Head of caudate nucleus (tissue), 42 donors: ENCODE data around the gene CPEB4.

ENCODE experiments used
- DNase-seq, 42 donors: peaks; one replicate each; pipeline versions ENCODE4 v3.0.0 to v3.0.0-alpha.2; 2020 to 2021; ENCODE audit warnings: mixed read lengths in 7 of 42
- intact Hi-C: fragments of 100-400 bp; cut with DNase I; formaldehyde crosslinking; loops from one replicate; pipeline ENCODE4 v1.15.0; 2022

CPEB4 gene

DNA sequence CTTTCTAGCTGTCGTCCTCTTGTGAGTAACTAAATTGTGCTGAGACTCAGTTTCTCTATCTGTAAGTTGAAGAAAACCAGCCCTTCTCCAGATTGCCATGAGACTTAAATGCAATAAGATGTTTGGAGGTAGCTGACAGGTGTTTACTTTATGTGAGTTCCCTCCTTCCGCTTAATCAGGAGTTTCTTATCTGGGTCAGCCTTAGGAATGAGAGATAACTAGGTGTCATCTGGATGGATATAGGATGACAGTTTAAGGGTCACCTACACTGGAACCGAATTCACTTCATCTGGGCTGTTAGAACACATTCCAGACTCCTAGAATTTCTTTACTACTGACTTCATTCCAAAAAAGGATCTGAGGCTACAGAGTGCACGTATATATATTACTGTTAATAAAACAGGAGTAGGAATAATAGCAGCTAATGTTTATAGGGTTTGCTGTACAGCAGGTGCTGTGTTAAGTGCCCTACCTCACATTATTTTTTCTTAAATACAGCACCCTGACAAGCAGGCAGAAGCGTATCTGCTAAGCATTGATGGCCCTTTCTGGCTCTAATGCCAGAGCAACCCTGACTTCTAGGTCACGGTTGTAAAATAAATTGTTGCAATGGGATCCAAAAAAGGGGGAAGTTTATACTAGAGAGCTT, 30.0 kb upstream of the CPEB4 start:
- DNase-seq = no peak
- intact Hi-C loops = no loop called here

DNA sequence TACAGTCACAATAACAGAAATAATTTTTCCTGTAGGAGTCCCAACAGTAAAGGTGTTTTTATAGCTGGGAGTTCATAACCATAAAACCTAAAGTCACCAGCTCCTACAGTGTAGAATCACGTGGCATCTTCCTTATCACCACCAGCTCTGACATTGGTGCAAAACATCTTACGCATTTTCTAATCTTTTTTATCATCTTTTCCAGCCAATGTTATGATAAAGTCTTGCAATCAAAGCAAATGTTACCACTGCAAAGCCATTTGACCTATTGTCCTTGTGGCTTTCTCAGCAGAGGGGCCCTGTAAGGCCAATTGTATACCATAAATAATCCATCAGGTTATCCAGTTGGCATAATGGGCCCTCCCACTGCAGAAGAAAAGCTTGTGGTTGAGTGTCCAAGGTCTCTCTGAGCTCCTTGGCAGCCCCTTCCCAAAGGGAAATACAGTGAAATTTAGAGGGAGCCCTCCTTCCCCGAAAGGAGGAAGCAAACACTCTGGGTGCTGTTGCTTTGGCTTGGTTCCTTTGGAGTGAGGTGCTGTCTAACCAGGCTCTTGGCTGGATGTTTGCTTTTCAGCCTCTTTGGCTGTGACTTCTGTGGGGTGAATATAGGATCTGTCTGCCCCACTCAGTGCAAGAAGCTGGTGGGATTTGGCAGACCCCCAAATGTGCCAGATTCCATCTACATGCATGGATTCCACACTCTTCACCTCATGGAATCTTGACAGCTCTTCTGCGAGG, 29.3 kb upstream of the CPEB4 start:
- intact Hi-C loops = no loop called here
- no peak for DNase-seq

DNA sequence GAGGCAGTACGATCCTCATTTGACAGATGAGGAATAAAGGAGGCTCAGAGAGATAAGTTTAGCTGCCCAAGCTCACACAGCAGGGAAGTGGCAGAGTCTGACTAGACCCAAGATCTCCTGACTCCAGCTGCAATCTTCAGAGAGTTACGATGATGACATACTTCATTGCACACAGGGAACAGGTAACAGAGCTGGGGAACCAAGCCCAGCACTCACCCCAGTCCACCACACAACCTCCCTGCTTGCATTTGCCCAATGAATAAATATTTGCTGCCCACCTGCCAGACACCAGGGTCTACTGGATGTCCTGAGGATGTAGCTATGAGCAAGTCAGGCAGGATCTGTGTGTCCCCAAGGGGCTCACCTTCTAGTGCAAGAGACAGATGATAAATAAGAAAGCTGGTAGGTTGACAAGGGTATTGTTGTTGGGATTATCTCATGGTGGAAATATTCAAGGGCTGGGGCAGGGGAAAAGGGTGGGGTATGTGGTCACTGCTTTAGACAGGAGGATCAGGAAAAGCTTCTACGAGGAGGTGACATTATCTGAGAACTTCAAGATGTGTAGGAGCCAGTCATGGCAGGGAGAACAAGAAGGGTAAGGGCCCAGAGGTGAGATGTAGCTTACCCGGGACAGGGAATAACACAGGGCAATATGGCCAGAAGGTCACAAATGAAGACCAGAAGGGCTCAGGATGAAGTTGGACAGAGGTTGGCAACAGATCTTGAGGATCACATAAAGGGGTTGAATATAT, 28.6 kb upstream of the CPEB4 start:
- DNase-seq = no peak

DNA sequence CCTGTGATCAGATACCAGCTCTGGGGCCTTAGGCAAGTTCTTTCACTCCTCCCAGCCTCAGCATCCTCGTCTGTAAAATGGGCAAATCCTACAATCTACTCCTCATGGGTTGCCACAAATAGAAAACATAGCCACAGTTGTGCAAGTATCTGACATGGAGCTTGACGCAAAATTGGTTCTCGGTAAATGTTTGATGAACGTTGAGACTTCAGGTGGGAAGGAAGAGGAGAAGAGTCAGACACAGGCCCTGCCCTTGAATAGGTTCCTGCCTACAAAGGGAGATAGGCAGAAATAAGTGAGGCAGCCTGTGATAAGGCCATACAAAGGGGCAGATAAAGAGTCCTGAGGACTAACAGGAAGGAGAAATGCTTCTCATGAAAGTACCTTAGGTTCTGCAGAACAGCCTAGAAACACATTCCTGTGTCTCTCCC, 26.1 kb upstream of the CPEB4 start:
- intact Hi-C loops = loop anchor here (10.0 kb wide), 1 partner anchor 77 kb away; no protein-coding TSS in a partner anchor

More for the DNA sequence above, 28.6 kb upstream of the CPEB4 start:
- intact Hi-C loops = loop anchor here (10.0 kb wide), 1 partner anchor 75 kb away; no protein-coding TSS in a partner anchor

DNA sequence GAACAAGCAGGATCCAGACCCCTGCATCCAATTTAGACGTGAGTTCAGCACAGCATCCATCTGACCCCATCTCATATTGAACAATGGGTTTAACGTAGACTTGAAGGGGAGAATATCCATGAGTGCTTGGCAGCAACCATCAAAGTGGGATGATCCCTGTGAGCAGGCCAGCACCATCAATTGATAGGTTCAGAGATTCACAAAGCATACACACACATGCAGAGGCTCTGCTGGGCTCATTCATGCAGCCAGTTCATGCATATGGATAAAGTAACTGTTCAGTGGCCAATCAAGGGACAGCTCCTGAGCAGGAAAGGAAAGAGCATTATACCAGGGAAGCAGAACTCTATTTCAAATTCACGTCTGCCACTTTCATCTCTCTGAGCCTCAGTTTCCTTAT, 24.8 kb upstream of the CPEB4 start:
- no peak for DNase-seq
- intact Hi-C loops = loop anchor here (10.0 kb wide), 1 partner anchor 79 kb away; no protein-coding TSS in a partner anchor

More for the DNA sequence above, 26.1 kb upstream of the CPEB4 start:
- no peak for DNase-seq

DNA sequence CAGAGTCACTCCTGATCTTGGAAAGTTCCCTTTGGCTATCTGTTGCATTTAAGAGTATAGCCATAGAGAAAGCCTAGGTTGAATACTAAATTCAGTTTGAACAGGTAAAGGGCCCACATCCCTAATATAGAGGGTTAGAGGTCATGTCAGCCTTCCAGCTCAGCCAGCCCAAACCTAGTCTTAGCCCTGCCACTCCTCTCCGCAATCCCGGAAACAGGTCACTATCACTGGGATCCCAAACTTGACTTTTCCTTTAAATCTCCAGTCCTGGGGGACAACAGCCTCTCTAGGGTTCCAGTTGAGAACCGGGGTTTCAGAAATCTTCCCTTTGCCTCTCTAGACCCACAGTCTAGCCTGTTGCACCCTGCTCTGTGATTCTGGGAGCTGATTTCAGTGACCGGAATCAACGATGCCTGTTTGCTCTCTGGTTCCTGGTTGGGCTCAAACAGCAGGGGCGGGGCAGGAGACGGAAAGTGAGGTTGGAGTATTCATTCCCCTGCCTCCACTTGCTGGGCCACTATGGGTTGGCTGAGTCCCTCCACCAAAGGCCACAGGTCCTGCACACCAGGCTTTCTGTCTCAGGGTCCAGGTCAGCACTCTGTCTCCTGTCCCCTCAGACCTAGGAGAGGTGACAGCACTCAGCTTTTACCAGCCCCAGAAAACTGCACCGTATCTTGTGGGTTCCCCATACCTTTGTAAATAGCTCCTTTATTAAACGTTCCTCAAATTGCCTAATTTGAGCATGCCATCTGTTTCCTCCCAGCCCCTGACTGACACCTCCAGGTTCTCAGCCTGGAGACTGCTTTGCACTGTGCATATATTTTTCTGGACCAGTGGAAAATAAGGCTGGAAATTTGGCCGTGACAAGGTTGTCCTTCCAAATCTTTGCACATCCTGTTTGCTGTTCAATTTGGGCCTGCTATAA, 23.8 kb upstream of the CPEB4 start:
- intact Hi-C loops = loop anchor here (10.0 kb wide), 1 partner anchor 80 kb away; no protein-coding TSS in a partner anchor
- DNase-seq = peak in 18 of 42 donors; percentile 12 to 68 (median 28)

DNA sequence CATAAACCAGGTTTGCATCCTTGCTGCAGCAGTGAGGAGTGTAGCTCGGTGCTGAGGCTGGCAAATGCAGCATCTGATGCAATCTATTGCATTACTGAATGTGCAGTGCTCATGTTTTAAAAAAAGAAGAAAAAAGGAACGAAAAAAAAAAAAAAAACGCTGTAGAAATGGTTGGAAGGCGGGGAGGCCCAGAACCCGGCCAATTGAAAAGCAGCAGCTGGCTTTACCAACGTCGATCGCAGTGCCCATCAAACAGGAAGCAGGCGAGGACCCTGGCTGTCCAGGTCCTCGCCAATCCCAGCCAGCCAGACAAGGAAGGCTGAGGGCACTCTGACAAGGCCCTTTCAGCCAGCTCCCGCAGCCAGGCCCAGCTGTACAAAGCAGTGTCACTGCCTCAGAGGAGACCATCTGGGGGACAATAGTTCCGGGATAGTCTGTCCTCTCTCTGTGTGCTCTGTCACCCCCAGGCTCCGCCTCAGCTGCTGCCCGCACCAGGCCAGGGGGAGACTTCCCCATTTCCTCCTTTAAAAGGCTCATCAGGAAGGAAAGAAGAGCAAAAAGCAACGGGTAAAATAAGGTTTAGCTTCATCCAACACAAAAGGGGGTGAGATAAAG, 21.8 kb upstream of the CPEB4 start:
- peak; percentile 75 to 97 (median 91) for DNase-seq
- intact Hi-C loops = loop anchor here (10.0 kb wide), 1 partner anchor 82 kb away; no protein-coding TSS in a partner anchor

DNA sequence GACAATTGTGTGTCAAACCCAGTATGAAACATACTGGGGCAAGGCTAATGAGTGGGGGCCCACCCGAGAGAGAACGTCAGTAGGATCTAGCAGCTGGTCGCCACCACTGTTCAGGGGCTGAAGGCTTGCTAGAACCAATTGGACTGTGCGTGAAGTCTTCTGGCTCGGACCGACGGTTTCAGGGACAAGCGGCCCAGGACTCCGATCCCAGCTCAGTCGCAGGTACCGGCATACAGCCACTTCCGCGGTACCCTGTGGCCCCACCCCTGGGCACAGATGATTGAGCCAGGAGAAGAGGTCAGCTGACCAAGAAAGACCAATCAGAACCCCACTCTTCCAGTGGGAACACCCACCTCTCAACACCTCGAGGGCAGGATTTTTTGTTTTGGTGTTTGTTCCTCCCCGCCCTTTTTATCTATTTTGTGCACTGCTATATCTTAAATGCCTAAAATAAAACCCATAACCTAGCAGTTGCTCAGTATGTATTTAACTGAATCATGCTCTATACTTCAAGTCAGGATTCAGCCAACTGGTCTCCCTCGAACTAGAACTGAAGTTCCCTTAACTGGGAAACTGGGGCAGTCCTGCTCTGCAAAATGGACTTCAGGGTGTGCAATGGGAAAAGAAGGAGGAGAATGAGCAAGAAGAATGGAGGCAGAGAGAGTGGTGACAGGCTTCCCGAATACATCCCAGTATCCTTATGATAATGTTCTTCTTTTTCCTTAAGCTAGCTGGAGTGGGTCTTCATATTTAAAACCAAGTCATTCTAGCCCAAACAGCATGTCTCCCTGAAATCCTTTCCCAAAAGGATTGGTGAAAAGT, 21.1 kb upstream of the CPEB4 start:
- peak; percentile 68 to 95 (median 84) for DNase-seq
- intact Hi-C loops = loop anchor here (10.0 kb wide), 1 partner anchor 82 kb away; no protein-coding TSS in a partner anchor

DNA sequence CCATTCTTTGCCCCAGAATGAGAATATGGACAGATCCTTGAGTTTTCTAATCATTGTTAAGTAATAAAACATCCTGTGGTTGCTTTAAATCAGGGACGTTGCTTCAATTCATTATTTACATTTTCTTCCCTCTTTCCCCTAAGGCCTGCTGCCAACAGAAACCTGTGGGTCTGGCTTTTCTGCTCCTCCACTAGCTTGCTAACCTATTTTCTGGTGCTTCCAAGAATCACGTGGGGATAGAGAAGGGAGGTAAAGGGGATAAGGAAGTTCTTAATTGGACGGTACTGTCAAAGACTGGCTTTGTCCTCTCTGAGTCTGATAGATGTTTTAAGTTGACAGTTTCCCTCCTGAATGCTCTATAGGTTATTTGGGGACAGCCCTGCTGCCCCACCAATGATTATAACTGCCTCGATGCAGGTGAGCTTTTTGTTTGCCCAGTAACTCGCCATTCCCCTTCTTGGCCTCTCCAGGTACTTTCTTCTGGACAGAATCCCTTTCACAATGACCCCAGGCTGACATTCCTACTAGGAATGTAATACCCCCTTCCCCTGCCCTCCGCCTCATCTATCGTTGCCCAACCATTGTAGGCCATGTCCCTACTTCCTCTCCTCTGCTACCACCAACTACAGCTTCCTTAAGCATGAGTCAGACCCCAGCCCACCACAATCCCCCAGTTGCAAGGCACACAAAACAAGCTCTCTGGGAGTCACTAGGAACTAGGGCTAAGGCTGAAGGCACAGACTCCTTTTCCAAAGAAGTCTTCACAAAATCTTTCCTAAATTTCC, 19.9 kb upstream of the CPEB4 start:
- intact Hi-C loops = loop anchor here (10.0 kb wide), 1 partner anchor 83 kb away; no protein-coding TSS in a partner anchor
- no peak for DNase-seq

DNA sequence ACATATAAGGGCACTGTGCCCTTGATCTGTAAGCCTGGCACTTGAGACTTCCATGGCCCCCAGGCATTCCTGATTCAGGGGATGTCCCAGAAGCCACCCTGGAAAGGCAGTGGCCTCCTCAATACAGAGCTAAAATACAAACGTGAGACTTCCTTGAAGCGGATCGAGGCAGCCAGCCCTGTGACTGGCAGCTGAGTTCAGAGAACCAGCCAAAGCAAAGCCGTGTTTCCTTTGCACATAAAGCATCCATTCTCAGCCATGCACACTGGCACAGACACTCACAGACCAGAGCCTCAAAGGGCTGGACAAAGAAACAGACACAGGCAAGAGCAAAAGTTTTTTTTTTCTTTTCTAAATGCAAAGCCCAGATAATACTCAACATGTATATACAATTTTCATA, 18.8 kb upstream of the CPEB4 start:
- peak; percentile 29 to 89 (median 76) for DNase-seq
- intact Hi-C loops = loop anchor here (10.0 kb wide), 1 partner anchor 85 kb away; no protein-coding TSS in a partner anchor

DNA sequence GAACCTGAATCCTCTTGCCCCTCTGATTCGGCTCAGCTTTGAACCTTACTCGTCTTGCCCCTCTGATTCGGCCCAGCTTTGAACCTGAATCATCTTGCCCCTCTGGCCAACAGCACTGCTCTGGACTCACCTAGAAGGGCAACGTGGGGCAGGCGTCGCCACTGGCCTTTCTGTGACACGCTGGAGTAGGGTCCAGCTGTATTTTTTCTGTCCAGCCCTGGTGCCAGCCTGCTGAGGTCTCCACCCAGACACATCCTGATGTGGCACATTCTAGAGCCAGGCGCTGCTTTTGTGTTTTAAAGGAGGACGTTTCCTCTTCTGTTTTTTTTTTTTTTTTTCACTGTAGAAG, 15.2 kb upstream of the CPEB4 start:
- peak in 3 of 42 donors; percentile 26 to 49 (median 40) for DNase-seq
- intact Hi-C loops = no loop called here

DNA sequence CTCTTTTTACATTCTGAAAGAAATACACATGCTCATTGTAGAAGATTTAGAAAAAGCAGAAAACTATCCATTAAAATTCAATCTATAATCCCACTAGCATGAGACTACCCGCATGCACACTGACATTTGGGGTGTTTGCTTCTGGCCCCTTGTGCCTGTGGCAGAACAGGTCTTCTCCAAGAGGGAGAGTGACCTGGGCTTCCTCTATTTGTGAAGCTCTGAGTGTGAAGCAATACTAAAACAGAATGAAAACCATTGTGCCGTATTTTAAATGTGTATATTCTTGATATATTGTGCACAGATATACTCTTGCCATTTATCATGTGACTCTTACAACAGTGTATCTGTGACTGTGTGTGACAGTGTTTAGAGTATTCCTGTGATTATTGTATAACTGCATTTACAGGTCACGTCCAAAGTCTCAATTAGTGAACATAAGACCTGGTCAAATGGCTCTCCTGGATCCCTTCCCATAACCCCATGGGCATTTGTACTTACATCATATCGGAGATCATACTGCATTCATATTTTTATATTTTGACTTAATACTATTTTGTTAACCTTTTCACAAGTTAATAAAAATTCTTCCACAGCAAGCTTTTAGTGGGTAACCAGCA, 14.7 kb upstream of the CPEB4 start:
- intact Hi-C loops = no loop called here
- DNase-seq = peak in 1 of 42 donors; percentile 41

DNA sequence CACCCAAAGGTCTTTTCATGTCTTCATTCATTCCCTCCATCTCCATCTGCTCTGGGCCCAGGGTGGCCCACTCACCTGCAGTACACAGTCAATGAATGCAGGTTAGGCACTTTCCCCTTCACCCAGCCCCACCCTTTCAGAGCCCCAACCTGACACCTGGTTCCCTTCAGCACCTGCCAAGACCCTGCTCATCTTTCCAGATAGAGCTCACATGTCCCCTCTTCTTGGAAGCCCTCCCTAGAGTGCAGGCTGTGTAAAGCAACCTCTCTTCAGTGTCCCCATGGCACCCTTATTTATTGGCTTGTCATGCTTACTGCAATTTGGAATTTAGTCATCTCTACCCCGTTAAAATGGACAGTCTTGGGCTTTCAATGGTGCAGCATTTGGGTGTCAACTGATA, 13.0 kb upstream of the CPEB4 start:
- intact Hi-C loops = no loop called here
- DNase-seq = peak in 1 of 42 donors; percentile 22

DNA sequence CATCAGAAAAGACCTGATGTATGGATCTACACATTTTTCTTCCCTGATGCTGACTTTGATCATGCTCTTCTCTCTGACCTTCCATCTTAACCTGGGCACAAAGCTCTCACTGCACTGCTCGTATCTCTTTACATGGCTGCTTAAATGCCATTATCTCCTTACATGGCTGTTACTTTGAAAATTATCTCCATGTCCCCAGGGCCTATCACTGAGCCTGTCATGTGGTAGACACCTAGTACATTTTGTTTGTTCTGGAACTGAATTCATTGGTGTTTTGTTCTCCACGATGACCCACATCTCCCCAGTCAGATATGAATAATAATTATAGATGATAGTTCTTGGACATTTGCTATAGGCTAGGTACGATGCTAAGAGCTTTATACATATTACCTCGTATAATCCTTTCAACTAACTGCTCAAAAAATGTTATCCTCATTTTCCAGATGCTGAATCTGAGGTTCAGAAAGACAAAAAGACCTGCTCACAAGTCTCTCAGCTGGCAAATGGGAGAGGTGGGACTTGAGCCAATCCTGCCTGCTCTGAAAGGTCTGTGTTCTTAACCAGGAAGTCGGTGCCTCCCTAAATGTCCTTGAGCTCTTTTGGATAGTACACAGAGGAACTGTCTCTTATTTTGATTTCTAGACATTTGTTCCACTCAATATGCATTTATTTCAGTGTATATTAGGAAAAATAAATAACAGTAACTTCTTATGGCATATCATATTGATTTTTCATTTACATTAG, 9.8 kb upstream of the CPEB4 start:
- intact Hi-C loops = no loop called here
- peak in 3 of 42 donors; percentile 20 to 44 (median 25) for DNase-seq
